ENCODE data around the gene DNAJB7.

The DNAJB7 gene

GRCh38 chr22:40823426-40823825 lies 38.5 kb downstream of the DNAJB7 start:
- no peak overlapping the region for H3K4me3 ChIP-seq (replicated peaks in 1 of 2; ENCODE audit: low read depth in 2 of 2, low read length in 2 of 2)
- DNase-seq (ENCODE audit: low read depth in 2 of 2) = no peak
- no peak for TF ChIP-seq CTCF (IDR thresholded peaks at IDR 0.05; ENCODE audit: low read depth, low read length)

GRCh38 chr22:40819599-40820140 lies 42.2 kb downstream of the DNAJB7 start:
- TF ChIP-seq CTCF (IDR thresholded peaks at IDR 0.05; ENCODE audit: low read depth, low read length) = no peak
- DNase-seq (ENCODE audit: low read depth in 2 of 2) = peak; percentile 36 to 52

GRCh38 chr22:40818747-40819598 lies 42.9 kb downstream of the DNAJB7 start, which contains the start of gene SLC25A17:
Gene SLC25A17, minus strand, starts transcription at chr22:40819346. Its CDS starts 98 bp downstream, at chr22:40819248.
- H3K4me3 ChIP-seq (replicated peaks in 1 of 2; ENCODE audit: low read depth in 2 of 2, low read length in 2 of 2) = peak within 1 kb of the TSS; percentile 69 to 98
- TF ChIP-seq CTCF (IDR thresholded peaks at IDR 0.05; ENCODE audit: low read depth, low read length) = peak; percentile 55
- peak; percentile 75 to 85 for DNase-seq (ENCODE audit: low read depth in 2 of 2)

More at GRCh38 chr22:40819599-40820140, 42.2 kb downstream of the DNAJB7 start:
- peak overlapping the region; percentile 69 to 98 for H3K4me3 ChIP-seq (replicated peaks in 1 of 2; ENCODE audit: low read depth in 2 of 2, low read length in 2 of 2)

GRCh38 chr22:40818192-40818746 lies 43.6 kb downstream of the DNAJB7 start:
- no peak for TF ChIP-seq CTCF (IDR thresholded peaks at IDR 0.05; ENCODE audit: low read depth, low read length)
- DNase-seq (ENCODE audit: low read depth in 2 of 2) = no peak
- H3K4me3 ChIP-seq (replicated peaks in 1 of 2; ENCODE audit: low read depth in 2 of 2, low read length in 2 of 2) = peak overlapping the region; percentile 69 to 98

- no peak for TF ChIP-seq CTCF (IDR thresholded peaks at IDR 0.05; ENCODE audit: low read depth, low read length)
- H3K4me3 ChIP-seq (replicated peaks in 1 of 2; ENCODE audit: low read depth in 2 of 2, low read length in 2 of 2) = no peak overlapping the region
- DNase-seq (ENCODE audit: low read depth in 2 of 2) = no peak
These were observed 44.2 kb downstream of the DNAJB7 start for GRCh38 chr22:40817737-40818136.

DNA sequence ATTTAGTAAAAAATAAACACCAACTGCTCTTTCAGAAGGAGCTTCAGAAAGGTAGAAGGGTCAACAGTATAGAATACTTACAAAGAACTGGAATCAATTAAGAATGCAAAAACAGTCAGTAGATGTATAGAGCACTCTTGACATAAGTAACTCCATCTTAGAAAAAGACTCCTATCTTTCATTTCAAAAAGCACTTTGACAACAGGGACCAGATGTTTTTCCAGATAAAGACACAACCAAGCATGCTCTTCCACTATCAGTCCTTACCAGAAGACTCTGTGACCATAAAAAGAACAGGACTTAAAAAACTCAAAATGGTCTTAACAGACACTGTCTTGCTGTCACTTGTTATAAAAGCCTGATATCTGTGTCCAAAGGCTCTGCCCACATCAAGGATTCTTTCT lies 48.0 kb downstream of the DNAJB7 start:
- DNase-seq (ENCODE audit: low read depth in 2 of 2) = no peak
- H3K4me3 ChIP-seq (replicated peaks in 1 of 2; ENCODE audit: low read depth in 2 of 2, low read length in 2 of 2) = no peak overlapping the region
- TF ChIP-seq CTCF (IDR thresholded peaks at IDR 0.05; ENCODE audit: low read depth, low read length) = no peak

Data from cardiac fibroblast (primary cell).